SJCRH30 (cell line): ENCODE data around the gene ZNF334. TPM values are rescaled to one million over a fixed set of nuclear protein-coding genes. Genes with fewer than 3 reads are reported as not detected.

Source experiments
- DNase-seq, 2 experiments: peaks; one replicate each; pipeline ENCODE4 v3.0.0-alpha.2; 2015 to 2020
- H3K27ac ChIP-seq: fragments of 250-450 bp; sonication (Bioruptor Pico); 2 replicates; pipeline ENCODE4 v1.5.1; 2020; ENCODE audit warnings: mild to moderate bottlenecking, moderate library complexity
- H3K27me3 ChIP-seq: fragments of 250-450 bp; sonication (Bioruptor Pico); 2 replicates; pipeline ENCODE4 v1.5.1; 2020; ENCODE audit warnings: mild to moderate bottlenecking, moderate library complexity
- H3K36me3 ChIP-seq: fragments of 250-450 bp; sonication (Bioruptor Pico); 2 replicates; pipeline ENCODE4 v1.5.1; 2020; ENCODE audit warnings: mild to moderate bottlenecking, moderate library complexity
- H3K4me1 ChIP-seq: fragments of 250-450 bp; sonication (Bioruptor Pico); 2 replicates; pipeline ENCODE4 v1.5.1; 2020; ENCODE audit warnings: mild to moderate bottlenecking, moderate library complexity
- H3K4me3 ChIP-seq: fragments of 250-450 bp; sonication (Bioruptor Pico); 2 replicates; pipeline ENCODE4 v1.5.1; 2020; ENCODE audit warnings: mild to moderate bottlenecking, moderate library complexity
- H3K9me3 ChIP-seq: fragments of 250-450 bp; sonication (Bioruptor Pico); replicated peaks from 2 replicates; pipeline ENCODE4 v1.5.1; 2020; ENCODE audit warnings: mild to moderate bottlenecking, moderate library complexity
- total RNA-seq: library from RNA; depleted of rRNA; stranded (reverse); fragments of >200 nt; shearing (Covaris generic); gene quantifications from 2 replicates; pipeline ENCODE4 v1.2.3, GENCODE V29; 2014

ZNF334 gene
- total RNA-seq, 1 experiment from 2014 or later: 0.32 TPM

- no peak overlapping the region for H3K27ac ChIP-seq
- H3K27me3 ChIP-seq: peaks cover 6% of the 10 kb centered on the region; the same call in 1 of the 2 replicates
- H3K4me3 ChIP-seq: no peak overlapping the region
- H3K9me3 ChIP-seq: no peaks in the 10 kb centered on the region
- DNase-seq: no peak
- no peaks in the 10 kb centered on the region for H3K4me1 ChIP-seq
- no peaks in the 10 kb centered on the region for H3K36me3 ChIP-seq
Measured at GRCh38 chr20:46530640-46531039, 17.3 kb upstream of the ZNF334 start.

- DNase-seq: peak; percentile 40 to 70
- Histone ChIP-seq H3K4me3 (no peak overlapping the region), H3K4me1 (no peaks in the 10 kb centered on the region), H3K27me3 (0 out of 2 replicates have a peak, but pooled peaks cover 3% of the 10 kb centered on the region), H3K27ac (no peak overlapping the region), H3K36me3 (no peaks in the 10 kb centered on the region), H3K9me3 (no peaks in the 10 kb centered on the region)
Measured at GRCh38 chr20:46523696-46524328, 10.5 kb upstream of the ZNF334 start.

GRCh38 chr20:46523108-46523507, 9.7 kb upstream of the ZNF334 start:
- no peak for DNase-seq
- H3K27ac ChIP-seq: no peak overlapping the region
- no peaks in the 10 kb centered on the region for H3K4me1 ChIP-seq
- H3K36me3 ChIP-seq: no peaks in the 10 kb centered on the region
- H3K27me3 ChIP-seq: 0 out of 2 replicates have a peak, but pooled peaks cover 3% of the 10 kb centered on the region
- no peaks in the 10 kb centered on the region for H3K9me3 ChIP-seq
- H3K4me3 ChIP-seq: no peak overlapping the region

GRCh38 chr20:46520976-46521579, 7.7 kb upstream of the ZNF334 start:
- H3K9me3 ChIP-seq: no peaks in the 10 kb centered on the region
- no peaks in the 10 kb centered on the region for H3K36me3 ChIP-seq
- DNase-seq: peak; percentile 63 to 83
- no peak overlapping the region for H3K27ac ChIP-seq
- 0 out of 2 replicates have a peak, but pooled peaks cover 3% of the 10 kb centered on the region for H3K27me3 ChIP-seq
- no peaks in the 10 kb centered on the region for H3K4me1 ChIP-seq
- no peak overlapping the region for H3K4me3 ChIP-seq

- no peaks in the 10 kb centered on the region for H3K9me3 ChIP-seq
- 0 out of 2 replicates have a peak, but pooled peaks cover 3% of the 10 kb centered on the region for H3K27me3 ChIP-seq
- DNase-seq: no peak
- H3K4me3 ChIP-seq: no peak overlapping the region
- H3K36me3 ChIP-seq: no peaks in the 10 kb centered on the region
- H3K27ac ChIP-seq: no peak overlapping the region
- no peaks in the 10 kb centered on the region for H3K4me1 ChIP-seq
Measured at GRCh38 chr20:46520540-46520939, 7.2 kb upstream of the ZNF334 start.

- Histone ChIP-seq H3K27ac (no peak overlapping the region), H3K27me3 (0 out of 2 replicates have a peak, but pooled peaks cover 3% of the 10 kb centered on the region), H3K4me1 (no peaks in the 10 kb centered on the region), H3K4me3 (no peak overlapping the region), H3K9me3 (no peaks in the 10 kb centered on the region), H3K36me3 (no peaks in the 10 kb centered on the region)
- no peak for DNase-seq
Measured at GRCh38 chr20:46519471-46520068, 6.2 kb upstream of the ZNF334 start.

- H3K9me3 ChIP-seq: peaks cover 7% of the 10 kb centered on the region
Measured at GRCh38 chr20:46509523-46509922, 3.8 kb downstream of the ZNF334 start.

GRCh38 chr20:46507760-46508407, 5.5 kb downstream of the ZNF334 start:
- no peak overlapping the region for H3K4me3 ChIP-seq
- no peaks in the 10 kb centered on the region for H3K27me3 ChIP-seq
- peaks cover 34% of the 10 kb centered on the region for H3K4me1 ChIP-seq
- peaks cover 14% of the 10 kb centered on the region for H3K9me3 ChIP-seq
- DNase-seq: no peak
- H3K27ac ChIP-seq: no peak overlapping the region
- no peaks in the 10 kb centered on the region for H3K36me3 ChIP-seq

More at GRCh38 chr20:46509523-46509922, 3.8 kb downstream of the ZNF334 start:
- no peak for DNase-seq
- Histone ChIP-seq H3K4me1 (peaks cover 31% of the 10 kb centered on the region), H3K27me3 (no peaks in the 10 kb centered on the region), H3K27ac (no peak overlapping the region), H3K4me3 (no peak overlapping the region), H3K36me3 (no peaks in the 10 kb centered on the region)

GRCh38 chr20:46505506-46505905, 7.9 kb downstream of the ZNF334 start:
- Histone ChIP-seq H3K4me3 (no peak overlapping the region), H3K27me3 (no peaks in the 10 kb centered on the region), H3K9me3 (peaks cover 38% of the 10 kb centered on the region), H3K36me3 (no peaks in the 10 kb centered on the region), H3K4me1 (peaks cover 34% of the 10 kb centered on the region), H3K27ac (peak overlapping the region; percentile 93)
- DNase-seq: peak; percentile 92 to 96

- no peaks in the 10 kb centered on the region for H3K36me3 ChIP-seq
- no peak for DNase-seq
- H3K27ac ChIP-seq: no peak overlapping the region
- H3K9me3 ChIP-seq: peaks cover 38% of the 10 kb centered on the region
- no peak overlapping the region for H3K4me3 ChIP-seq
- H3K27me3 ChIP-seq: no peaks in the 10 kb centered on the region
- peaks cover 24% of the 10 kb centered on the region for H3K4me1 ChIP-seq
Measured at GRCh38 chr20:46501961-46502360, 11.4 kb downstream of the ZNF334 start.

GRCh38 chr20:46501337-46501942, 11.9 kb downstream of the ZNF334 start:
- no peak for DNase-seq
- Histone ChIP-seq H3K27ac (no peak overlapping the region), H3K27me3 (no peaks in the 10 kb centered on the region), H3K4me1 (peaks cover 21% of the 10 kb centered on the region), H3K9me3 (peaks cover 38% of the 10 kb centered on the region), H3K36me3 (no peaks in the 10 kb centered on the region), H3K4me3 (no peak overlapping the region)

- Histone ChIP-seq H3K9me3 (peaks cover 8% of the 10 kb centered on the region), H3K36me3 (no peaks in the 10 kb centered on the region), H3K4me3 (no peak overlapping the region), H3K27me3 (no peaks in the 10 kb centered on the region), H3K27ac (no peak overlapping the region), H3K4me1 (no peaks in the 10 kb centered on the region)
- DNase-seq: no peak
Measured at GRCh38 chr20:46494077-46494476, 19.3 kb downstream of the ZNF334 start.

- no peaks in the 10 kb centered on the region for H3K36me3 ChIP-seq
- H3K27ac ChIP-seq: no peak overlapping the region
- no peaks in the 10 kb centered on the region for H3K27me3 ChIP-seq
- no peak overlapping the region for H3K4me3 ChIP-seq
- no peaks in the 10 kb centered on the region for H3K4me1 ChIP-seq
- H3K9me3 ChIP-seq: peaks cover 8% of the 10 kb centered on the region
- DNase-seq: no peak
Measured at GRCh38 chr20:46491354-46491753, 22.0 kb downstream of the ZNF334 start.

GRCh38 chr20:46488451-46488850, 24.9 kb downstream of the ZNF334 start:
- Histone ChIP-seq H3K4me1 (peaks cover 21% of the 10 kb centered on the region), H3K4me3 (no peak overlapping the region), H3K9me3 (peaks cover 8% of the 10 kb centered on the region), H3K27me3 (no peaks in the 10 kb centered on the region), H3K36me3 (no peaks in the 10 kb centered on the region), H3K27ac (no peak overlapping the region)
- DNase-seq: no peak

GRCh38 chr20:46487628-46488027, 25.7 kb downstream of the ZNF334 start:
- DNase-seq: no peak
- H3K36me3 ChIP-seq: no peaks in the 10 kb centered on the region
- peaks cover 21% of the 10 kb centered on the region for H3K4me1 ChIP-seq
- no peak overlapping the region for H3K4me3 ChIP-seq
- no peaks in the 10 kb centered on the region for H3K27me3 ChIP-seq
- no peak overlapping the region for H3K27ac ChIP-seq
- peaks cover 8% of the 10 kb centered on the region for H3K9me3 ChIP-seq
